KMS-11 (cell line): ENCODE data around the gene AGAP3.

Experiments
- H2AFZ ChIP-seq: fragments of 200-600 bp; sonication (generic); 2 replicates; pipeline ENCODE4 v1.6.1; 2016; ENCODE audit warnings: antibody characterized with exemption, mixed run types, low read depth
- H3K27ac ChIP-seq: fragments of 200-600 bp; sonication (generic); 2 replicates; pipeline ENCODE4 v1.6.1; 2016; ENCODE audit warnings: mild to moderate bottlenecking, mixed run types
- H3K27me3 ChIP-seq: fragments of 200-600 bp; sonication (generic); 2 replicates; pipeline ENCODE4 v1.6.1; 2017; ENCODE audit warnings: mild to moderate bottlenecking, low read depth, mixed run types, moderate library complexity; ENCODE audit not compliant: insufficient read depth
- H3K36me3 ChIP-seq: fragments of 200-600 bp; sonication (generic); 2 replicates; pipeline ENCODE4 v1.6.1; 2017; ENCODE audit warnings: mild to moderate bottlenecking, mixed run types; ENCODE audit not compliant: insufficient read depth
- H3K4me1 ChIP-seq: fragments of 200-600 bp; sonication (generic); 2 replicates; pipeline ENCODE4 v1.6.1; 2016; ENCODE audit warnings: mild to moderate bottlenecking, low read depth, mixed run types; ENCODE audit not compliant: poor library complexity, severe bottlenecking
- H3K4me2 ChIP-seq: fragments of 200-600 bp; sonication (generic); 2 replicates; pipeline ENCODE4 v1.7.0; 2016; ENCODE audit warnings: mild to moderate bottlenecking, mixed run types
- H3K4me3 ChIP-seq: fragments of 200-600 bp; sonication (generic); IDR thresholded peaks from 2 replicates; pipeline ENCODE4 v1.6.1; 2017; ENCODE audit warnings: low read depth, low read length, mixed read lengths; ENCODE audit not compliant: insufficient read depth
- H3K79me2 ChIP-seq: fragments of 200-600 bp; sonication (generic); 2 replicates; pipeline ENCODE4 v1.6.1; 2016; ENCODE audit warnings: low read depth, mixed run types; ENCODE audit not compliant: insufficient read depth
- H3K9ac ChIP-seq: fragments of 200-600 bp; sonication (generic); 2 replicates; pipeline ENCODE4 v1.6.1; 2016; ENCODE audit warnings: mild to moderate bottlenecking, mixed run types
- H4K20me1 ChIP-seq: fragments of 200-600 bp; sonication (generic); 2 replicates; pipeline ENCODE4 v1.6.1; 2016; ENCODE audit warnings: mild to moderate bottlenecking, mixed run types; ENCODE audit not compliant: insufficient read depth
- CTCF ChIP-seq: fragments of 200-600 bp; sonication (generic); conservative IDR thresholded peaks from 2 replicates; pipeline ENCODE4 v1.6.1; 2017; ENCODE audit warnings: low read depth, mild to moderate bottlenecking, antibody characterized with exemption, low read length, moderate library complexity, mixed read lengths

AGAP3 gene

DNA sequence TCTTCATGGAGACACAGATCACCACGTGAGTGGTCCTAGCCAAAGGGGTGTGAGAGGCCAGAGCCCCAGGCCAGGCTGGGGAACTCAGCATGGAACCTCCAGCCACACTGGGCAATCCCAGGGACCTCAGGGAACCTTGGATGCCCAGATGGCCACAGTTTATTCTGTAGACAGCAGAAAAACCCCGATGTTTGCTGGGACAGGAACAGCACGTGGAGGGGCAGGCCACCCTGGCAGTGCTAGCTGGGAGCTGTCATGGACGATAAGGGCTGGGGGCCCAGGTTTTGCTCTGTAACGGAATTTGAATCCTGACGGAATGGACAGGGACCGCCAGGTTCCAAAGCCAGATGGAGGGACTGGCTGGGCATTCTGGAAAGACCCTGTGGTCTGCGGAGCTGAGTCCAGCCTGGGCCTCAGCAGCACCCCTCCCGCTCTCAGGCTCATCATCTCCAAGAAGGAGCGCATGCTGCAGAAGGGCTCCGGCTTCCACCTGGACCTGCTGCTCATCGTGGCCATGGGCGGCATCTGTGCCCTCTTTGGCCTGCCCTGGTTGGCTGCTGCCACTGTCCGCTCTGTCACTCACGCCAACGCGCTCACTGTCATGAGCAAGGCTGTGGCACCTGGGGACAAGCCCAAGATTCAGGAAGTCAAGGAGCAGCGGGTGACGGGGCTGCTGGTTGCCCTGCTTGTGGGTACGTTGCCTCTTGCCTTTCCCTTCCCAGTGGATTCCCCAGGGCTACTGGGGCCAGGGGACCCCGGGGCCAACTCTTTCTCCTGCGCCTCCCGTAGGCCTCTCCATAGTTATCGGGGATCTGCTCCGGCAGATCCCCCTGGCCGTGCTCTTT is 11.2 kb upstream of the AGAP3 start:
- Histone ChIP-seq H3K4me3 (no peak overlapping the region), H3K79me2 (peaks cover 12% of the 10 kb centered on the region), H3K27me3 (no peaks in the 10 kb centered on the region), H3K4me2 (no peak overlapping the region), H2AFZ (no peak overlapping the region), H3K27ac (no peak overlapping the region), H4K20me1 (no peaks in the 10 kb centered on the region), H3K9ac (no peak overlapping the region), H3K4me1 (peaks cover 10% of the 10 kb centered on the region), H3K36me3 (peaks cover 6% of the 10 kb centered on the region; the same call in 1 of the 2 replicates)
- no peak for TF ChIP-seq CTCF

DNA sequence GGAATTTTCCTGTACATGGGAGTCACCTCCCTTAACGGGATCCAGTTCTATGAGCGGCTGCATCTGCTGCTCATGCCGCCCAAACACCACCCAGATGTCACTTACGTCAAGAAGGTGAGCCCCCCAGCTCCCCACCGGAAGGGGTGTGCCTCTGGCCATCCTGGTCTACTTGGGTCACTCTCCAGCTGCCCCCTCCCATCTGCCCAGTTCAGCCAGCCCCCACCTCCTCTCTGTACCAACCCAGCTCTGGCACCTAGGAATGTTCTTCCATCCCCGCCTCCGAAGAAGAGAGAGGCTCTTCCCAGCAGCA is 10.7 kb upstream of the AGAP3 start:
- H3K36me3 ChIP-seq = no peaks in the 10 kb centered on the region
- H4K20me1 ChIP-seq = no peaks in the 10 kb centered on the region
- peaks cover 10% of the 10 kb centered on the region for H3K4me1 ChIP-seq
- no peak for TF ChIP-seq CTCF
- H3K4me2 ChIP-seq = no peak overlapping the region
- H3K79me2 ChIP-seq = peaks cover 17% of the 10 kb centered on the region
- H3K9ac ChIP-seq = no peak overlapping the region
- H3K27me3 ChIP-seq = no peaks in the 10 kb centered on the region
- no peak overlapping the region for H3K4me3 ChIP-seq
- no peak overlapping the region for H2AFZ ChIP-seq
- H3K27ac ChIP-seq = no peak overlapping the region

DNA sequence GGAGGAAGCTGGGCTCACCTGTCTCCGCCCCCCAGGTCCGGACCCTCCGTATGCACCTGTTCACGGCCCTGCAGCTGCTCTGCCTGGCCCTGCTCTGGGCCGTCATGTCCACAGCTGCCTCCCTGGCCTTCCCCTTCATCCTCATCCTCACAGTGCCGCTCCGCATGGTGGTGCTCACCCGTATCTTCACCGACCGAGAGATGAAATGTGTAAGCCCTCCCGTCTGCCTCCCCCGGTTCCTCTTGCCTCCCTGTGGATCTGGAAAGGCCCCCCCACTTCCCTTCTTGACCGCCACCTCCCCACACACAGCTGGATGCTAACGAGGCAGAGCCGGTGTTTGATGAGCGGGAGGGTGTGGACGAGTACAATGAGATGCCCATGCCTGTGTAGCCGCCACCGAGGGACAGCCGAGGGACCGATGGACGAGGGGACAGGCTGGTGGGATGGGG is 10.3 kb upstream of the AGAP3 start:
- no peak overlapping the region for H2AFZ ChIP-seq
- no peaks in the 10 kb centered on the region for H3K27me3 ChIP-seq
- H3K4me3 ChIP-seq = no peak overlapping the region
- H3K4me1 ChIP-seq = peaks cover 13% of the 10 kb centered on the region
- H4K20me1 ChIP-seq = no peaks in the 10 kb centered on the region
- H3K36me3 ChIP-seq = no peaks in the 10 kb centered on the region
- TF ChIP-seq CTCF = no peak
- H3K4me2 ChIP-seq = no peak overlapping the region
- no peak overlapping the region for H3K27ac ChIP-seq
- peaks cover 17% of the 10 kb centered on the region for H3K79me2 ChIP-seq
- H3K9ac ChIP-seq = no peak overlapping the region

- Histone ChIP-seq H3K4me1 (peaks cover 23% of the 10 kb centered on the region), H3K27me3 (no peaks in the 10 kb centered on the region), H3K9ac (no peak overlapping the region), H3K36me3 (no peaks in the 10 kb centered on the region), H3K4me3 (no peak overlapping the region), H2AFZ (no peak overlapping the region), H3K27ac (no peak overlapping the region), H3K4me2 (no peak overlapping the region), H4K20me1 (no peaks in the 10 kb centered on the region), H3K79me2 (peaks cover 19% of the 10 kb centered on the region)
- TF ChIP-seq CTCF = peak; percentile 57
Observed at GRCh38 chr7:151076863-151077704, 9.2 kb upstream of the AGAP3 start.
